ENCODE data around the gene CACNG7.

The CACNG7 gene

DNA sequence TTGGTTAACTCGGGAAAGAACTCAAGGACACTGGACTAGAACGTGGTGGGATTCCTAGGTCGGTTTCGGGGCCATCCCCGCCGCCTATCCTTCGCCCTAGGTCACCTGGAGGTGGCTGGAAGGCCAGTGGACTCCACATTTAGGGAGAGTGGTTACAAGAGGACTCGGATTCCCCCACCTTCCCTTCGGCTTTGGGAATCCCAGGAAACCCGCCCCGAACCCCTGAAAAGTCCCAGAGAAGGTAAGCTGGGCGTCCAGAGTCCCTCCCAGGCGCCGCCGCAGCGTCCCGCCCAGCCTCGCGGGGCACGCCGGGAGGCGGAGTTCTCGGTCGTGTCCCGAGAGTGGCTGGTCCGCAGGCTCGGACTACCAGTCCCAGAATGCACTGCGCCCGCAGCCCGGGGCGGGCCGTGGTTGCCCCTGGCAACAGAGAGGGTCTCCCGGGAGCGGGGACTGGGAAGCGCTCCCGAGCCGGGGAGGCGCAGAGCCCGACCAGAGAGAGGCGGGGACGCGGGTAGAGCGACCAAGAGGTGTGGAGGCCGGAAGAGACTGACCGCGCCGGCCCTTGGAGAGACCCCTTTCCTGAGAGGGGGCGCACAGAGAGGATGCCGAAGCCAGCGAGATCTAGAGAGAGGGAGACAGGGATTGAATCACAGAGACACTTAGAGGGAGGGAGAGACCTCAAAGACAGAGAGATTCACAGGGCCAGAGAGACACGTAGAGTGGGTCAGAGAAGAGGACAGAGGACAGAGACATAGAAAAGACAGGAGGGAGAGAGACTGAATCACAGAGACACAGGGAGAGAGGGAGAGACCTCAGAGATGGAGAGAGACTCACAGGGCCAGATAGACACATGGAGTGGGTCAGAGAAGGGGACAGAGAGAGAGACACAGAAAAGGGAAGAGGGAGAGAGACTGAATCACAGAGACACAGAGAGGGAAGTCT, 29.7 kb upstream of the CACNG7 start:
- DNase-seq = peak; percentile 63

DNA sequence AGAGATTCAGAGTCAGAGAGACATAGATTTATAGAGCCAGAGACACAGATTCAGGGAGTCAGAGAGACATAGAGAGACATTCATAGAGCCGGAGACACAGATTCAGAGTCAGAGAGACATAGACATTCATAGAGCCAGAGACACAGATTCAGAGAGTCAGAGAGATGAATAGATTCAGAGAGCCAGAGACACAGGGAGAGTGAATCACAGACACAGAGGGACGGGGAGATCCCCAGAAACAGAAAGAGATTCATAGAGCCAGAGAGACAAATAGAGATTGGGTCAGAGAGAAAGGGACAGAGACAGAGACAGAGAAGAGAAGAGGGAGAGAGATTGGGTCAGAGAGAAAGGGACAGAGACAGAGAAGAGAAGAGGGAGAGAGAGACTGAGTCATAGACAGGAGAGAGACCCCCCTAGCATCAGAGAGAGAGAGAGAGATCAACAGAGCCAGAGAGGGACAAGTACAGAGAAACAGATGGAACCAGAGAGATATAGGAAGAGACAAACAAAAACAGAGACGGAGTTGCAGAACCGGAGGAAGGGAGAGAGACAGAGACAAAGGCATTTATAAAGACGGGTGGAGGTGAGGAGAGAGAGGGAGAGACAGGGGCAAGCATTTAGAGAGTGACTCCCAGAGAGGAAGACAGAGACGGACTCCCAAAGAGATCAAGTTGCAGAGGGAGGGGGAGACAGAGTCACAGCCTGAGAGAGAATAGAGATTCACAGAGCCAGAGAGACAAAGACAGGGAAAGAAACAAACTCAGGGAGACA, 28.2 kb upstream of the CACNG7 start:
- no peak for DNase-seq

GRCh38 chr19:53881482-53882390, 27.3 kb upstream of the CACNG7 start, which contains the start of gene PRKCG:
Gene PRKCG, plus strand, starts transcription at chr19:53882197. Its CDS starts 298 bp downstream, at chr19:53882495.
- peak; percentile 60 for DNase-seq

DNA sequence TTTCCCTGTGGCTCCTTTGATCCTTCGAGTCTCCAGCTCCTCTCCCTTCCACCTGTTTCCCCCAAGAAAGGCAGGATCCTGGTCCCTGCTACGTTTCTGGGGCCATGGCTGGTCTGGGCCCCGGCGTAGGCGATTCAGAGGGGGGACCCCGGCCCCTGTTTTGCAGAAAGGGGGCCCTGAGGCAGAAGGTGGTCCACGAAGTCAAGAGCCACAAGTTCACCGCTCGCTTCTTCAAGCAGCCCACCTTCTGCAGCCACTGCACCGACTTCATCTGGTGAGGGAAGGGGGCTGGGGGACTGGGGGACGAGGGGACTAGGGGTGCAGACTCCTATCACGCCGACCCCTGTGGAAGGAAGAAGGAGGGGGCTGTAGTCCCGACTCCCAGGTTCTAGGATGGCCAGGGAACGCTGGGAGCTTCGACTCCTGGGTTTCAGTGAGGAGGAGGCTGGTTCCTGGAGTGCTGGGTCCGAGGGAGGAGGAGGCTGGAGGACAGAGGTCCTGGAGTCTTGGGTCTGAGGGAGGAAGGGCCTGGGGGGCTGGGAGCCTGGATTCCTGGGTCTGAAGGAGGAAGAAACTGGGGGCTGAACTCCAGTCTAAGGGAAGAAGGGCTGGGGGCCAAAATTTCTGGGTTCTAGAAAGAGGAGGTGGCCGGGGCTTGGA, 26.6 kb upstream of the CACNG7 start:
- DNase-seq = no peak

- no peak for DNase-seq
Measured at GRCh38 chr19:53883231-53883661, 25.8 kb upstream of the CACNG7 start.

DNA sequence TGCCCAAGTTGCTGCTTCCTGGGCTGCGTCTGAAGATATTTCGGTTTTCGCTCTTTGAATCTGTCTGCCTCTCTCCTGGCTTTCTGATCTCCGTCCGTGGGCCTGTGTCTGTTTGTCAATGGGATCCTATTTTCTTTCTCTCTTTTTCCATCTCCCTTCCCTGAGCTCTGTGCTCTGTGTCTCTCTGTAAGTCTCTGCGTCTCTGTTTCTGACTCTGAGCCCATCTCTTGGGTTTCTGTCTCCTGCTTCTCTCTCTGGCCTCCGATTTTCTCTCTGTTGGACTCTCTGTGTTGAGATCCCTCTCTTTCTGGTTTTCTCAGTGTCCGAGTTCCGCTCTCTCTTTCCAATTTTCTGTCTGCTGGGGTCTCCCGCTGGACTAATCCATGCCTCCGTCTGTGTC, 25.3 kb upstream of the CACNG7 start:
- no peak for DNase-seq

GRCh38 chr19:53884256-53884655, 24.8 kb upstream of the CACNG7 start:
- no peak for DNase-seq

- DNase-seq = no peak
Measured at GRCh38 chr19:53885036-53885435, 24.0 kb upstream of the CACNG7 start.

DNA sequence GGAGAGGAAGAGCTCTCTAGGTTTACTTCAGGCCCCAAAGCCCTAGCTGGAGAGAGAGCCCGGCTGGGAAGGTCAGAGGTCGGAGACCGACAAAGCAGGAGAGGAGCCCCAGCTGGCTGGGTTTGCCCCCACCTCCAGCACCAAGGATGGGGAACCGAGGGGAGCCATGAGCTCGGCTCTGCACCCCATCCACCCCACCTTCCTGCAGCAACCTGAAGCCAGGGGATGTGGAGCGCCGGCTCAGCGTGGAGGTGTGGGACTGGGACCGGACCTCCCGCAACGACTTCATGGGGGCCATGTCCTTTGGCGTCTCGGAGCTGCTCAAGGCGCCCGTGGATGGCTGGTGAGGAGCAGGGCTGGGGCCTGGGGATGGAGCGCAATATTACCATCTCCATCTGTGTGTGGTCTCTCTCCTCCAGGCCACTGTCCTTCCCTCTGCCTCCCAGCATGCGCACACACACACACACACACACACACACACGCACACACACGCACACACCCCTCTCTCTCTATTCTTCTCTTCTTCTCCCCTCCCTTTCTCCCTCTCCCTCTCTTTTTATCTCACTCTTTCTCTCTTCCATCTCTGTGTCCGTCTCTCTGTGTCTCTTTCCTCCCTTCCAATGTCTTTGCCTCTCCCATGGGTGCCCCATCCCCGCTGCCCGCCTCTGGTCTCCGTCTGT, 16.6 kb upstream of the CACNG7 start:
- no peak for DNase-seq

- no peak for DNase-seq
Measured at GRCh38 chr19:53892981-53893325, 16.1 kb upstream of the CACNG7 start.

DNA sequence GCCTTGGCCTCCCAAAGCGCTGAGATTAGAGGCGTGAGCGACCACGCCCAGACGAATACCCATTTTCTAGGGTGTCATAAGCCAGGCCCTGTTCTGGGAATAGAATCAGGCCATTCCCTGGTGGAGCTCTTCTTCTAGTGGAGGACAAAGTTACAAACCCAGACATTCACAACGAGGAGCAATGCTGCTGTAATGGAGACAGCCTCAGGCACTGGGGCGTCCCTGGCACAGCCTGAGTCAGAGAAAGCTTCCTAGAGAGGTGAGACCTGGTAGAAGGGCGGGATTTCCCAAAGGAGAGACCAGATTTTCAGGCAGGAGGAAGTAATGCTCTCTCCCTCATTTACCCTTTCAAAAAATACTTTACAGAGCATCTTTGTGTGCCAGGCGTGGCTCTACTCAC, 14.4 kb upstream of the CACNG7 start:
- no peak for DNase-seq

DNA sequence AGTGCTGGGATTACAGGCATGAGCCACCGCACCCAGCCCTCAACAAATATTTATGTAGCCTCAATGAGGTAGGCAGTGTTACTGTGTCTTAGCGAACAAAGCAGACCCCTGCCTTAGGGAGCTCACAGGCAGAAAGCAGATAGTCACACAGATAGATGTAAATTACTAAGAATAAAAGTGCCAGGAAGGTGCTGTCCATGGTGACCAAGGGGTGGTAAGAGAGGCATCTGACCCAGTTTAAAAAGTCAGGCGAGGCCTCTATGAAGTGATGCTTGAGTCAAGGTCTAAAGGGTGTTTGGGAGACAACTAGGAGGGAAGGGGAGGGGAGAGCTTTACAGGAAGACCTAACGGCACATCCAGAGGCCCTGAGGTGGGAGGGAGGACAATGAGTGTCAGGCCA, 12.4 kb upstream of the CACNG7 start:
- no peak for DNase-seq

DNA sequence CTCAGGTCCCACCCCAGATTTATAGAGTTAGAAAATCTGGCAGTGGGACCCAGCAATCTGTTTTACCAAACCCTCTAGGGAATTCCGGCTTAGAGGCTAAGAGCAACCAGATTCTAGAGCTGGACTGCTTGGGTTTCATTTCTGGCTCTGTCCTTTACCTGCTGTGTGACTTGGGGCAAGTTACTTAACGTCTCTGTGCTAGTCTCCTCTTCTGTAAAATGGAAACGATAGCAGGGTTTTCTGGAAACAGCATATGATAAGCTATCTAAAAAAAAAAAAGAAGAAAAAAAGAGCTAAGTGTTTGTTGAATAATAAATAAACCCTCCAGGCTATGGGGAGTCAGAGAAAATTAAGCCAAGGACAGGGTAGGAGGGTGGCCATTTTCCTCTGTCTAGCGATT, 11.6 kb upstream of the CACNG7 start:
- DNase-seq = no peak

- DNase-seq = no peak
Measured at GRCh38 chr19:53898166-53898565, 10.9 kb upstream of the CACNG7 start.

DNA sequence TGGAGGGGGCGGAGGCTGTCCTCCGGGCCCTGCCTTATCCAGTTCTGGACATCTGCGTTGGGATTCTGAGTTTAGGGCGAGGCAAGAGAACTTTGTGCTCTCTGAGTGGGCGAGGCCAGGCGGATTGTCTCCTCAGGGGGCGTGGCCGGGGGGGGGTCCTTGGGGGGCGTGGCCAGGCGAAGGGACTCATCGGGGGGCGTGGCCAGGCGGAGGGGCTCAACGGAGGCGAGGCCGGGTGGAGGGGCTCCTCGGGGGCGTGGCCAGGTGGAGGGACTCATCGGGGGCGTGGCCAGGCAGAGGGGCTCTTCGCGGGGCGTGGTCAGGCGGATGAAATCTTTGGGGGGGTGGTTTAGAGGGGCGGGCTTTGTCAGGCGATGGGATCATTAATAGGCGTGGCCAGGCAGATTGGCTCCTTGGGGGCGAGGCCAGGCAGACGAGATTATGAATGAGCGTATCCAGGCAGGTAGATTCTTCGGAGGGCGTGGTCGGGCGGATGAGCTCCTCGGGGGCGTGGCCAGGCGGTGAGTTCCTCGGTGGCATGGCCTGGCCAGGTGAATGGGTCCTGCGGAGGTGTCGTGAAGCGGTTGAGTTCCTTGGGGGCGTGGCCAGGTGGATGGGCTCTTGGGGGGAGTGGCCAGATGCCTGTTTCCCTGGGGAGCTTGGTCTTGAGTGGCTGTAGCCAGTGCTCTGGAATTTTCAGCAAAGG, 10.3 kb upstream of the CACNG7 start:
- DNase-seq = no peak

DNA sequence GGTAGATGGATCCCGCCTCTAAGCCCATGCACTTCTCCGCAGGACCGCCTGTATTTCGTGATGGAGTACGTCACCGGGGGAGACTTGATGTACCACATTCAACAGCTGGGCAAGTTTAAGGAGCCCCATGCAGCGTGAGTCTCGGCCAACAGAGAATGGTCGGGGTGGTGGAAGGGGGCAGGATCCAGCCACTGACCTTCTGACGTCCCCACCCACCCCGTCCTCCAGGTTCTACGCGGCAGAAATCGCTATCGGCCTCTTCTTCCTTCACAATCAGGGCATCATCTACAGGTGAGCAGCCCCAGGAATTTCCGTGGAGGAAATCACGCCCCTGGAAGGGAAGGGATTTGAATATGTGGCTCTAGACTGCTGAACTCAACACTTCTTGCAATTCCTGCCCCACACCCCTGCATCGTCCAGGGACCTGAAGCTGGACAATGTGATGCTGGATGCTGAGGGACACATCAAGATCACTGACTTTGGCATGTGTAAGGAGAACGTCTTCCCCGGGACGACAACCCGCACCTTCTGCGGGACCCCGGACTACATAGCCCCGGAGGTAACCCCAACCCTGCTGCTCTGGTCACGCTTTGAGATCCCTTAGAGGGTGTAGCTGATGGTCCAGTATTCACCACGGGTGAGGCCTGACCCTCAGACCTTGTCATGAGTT, 8.8 kb upstream of the CACNG7 start:
- DNase-seq = no peak

DNA sequence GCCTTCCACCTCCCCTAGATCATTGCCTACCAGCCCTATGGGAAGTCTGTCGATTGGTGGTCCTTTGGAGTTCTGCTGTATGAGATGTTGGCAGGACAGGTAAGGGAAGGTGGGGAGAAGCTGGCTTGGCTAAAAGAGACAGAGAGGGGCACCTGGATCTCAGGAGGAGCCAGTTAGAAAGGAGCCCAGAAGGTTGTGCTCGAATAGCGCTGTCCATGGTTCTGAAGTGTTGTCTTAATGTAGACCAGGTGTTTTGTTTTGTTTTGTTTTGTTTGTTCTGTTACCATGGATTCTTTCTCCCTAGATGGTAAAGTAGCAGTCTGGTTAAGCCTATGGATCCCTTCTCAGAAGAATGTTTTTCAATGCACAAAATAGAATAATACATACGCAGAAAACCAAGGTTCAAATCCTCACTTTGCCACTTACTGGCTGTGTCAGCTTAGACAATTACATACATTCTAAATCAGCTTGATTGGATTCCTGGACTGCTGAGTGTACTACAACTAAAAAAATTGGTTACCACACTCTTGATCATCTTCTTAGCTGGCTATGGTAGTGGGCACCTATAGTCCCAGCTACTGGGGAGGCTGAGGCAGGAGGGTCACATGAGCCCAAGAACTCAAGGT, 5.9 kb upstream of the CACNG7 start:
- DNase-seq = peak; percentile 47

- no peak for DNase-seq
Measured at GRCh38 chr19:53904909-53905308, 4.2 kb upstream of the CACNG7 start.

DNA sequence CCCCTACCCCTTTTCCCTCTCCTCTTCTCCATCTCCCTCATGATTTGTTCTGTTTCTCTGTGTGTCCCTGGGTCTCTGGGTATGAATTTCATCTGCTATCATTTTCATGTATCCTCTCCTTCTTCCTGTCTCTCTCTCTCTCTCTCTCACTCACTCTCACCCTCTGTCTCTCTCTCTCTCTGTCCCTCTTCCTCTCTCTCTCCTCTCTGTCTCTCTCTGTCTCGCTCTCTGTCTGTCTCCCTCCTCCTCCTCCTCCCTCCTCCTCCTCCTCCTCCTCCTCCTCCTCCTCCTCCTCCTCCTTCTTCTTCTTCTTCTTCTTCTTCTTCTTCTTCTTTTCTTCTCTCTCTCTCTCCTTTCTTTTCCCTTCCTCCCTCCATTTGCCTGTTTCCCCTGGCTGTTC, 3.3 kb upstream of the CACNG7 start:
- no peak for DNase-seq

Measured in central memory CD4-positive, alpha-beta T cell (primary cell).